ENCODE measurements around the gene CYP24A1. TPM values are rescaled to one million over a fixed set of nuclear protein-coding genes. Genes with fewer than 3 reads are reported as not detected.

Gene CYP24A1
- total RNA-seq, 2 donors from 2014 or later: 0.13 TPM; not detected in 1

DNA sequence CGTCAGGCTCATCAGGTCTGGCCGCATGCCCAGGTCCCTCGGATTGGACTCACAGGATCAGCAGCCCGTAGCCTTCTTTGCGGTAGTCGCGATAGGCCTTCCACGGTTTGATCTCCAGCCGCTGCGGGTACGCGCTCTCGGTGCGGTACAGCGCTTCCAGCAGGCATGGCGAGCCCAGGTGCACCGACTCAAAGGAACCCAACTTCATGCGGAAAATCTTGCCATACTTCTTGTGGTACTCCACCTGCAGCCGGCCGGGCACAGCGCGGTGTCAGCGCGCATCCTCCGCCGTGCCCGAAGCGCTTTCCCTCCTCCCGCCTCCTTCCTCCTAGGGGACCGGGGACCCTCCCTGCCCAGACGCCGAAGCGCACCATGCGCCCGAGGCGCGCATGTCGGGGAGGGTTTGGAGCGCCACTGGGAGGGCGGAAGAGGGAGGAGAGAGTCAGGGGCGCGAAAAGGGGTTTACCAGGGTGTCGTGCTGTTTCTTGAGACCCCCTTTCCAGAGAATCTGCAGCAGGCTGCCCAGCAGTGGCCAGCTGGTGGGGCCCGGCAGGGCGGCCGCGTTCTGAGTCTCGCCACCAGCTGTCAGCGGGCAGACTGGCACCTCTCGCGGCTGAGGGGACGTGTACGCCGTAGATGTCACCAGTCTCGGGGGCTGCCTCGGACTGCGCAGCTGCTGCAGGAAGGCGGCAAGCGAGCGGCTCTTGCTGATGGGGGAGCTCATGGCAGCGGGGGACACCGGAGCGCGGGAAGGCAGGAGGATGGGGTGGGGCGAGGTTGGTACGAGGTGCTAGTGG, 732 bp downstream of the CYP24A1 start:
- Mint-ChIP-seq H3K4me1 (peaks cover 17% of the 10 kb centered on the region), H3K27ac (no peak overlapping the region), H3K36me3 (ENCODE audit: low read depth) (no peaks in the 10 kb centered on the region), H3K9me3 (no peaks in the 10 kb centered on the region), H3K27me3 (ENCODE audit: insufficient read depth) (peaks cover 80% of the 10 kb centered on the region), H3K4me3 (peak overlapping the region; percentile 55)
- Histone ChIP-seq H3K27me3 (ENCODE audit: control insufficient read depth, insufficient read depth, low read length, poor library complexity, severe bottlenecking) (peaks cover 80% of the 10 kb centered on the region), H3K9me3 (ENCODE audit: control insufficient read depth, low read length) (no peaks in the 10 kb centered on the region), H3K4me3 (ENCODE audit: low read length) (peak overlapping the region; percentile 74), H3K4me1 (ENCODE audit: control insufficient read depth, insufficient read depth, low read length) (peaks cover 3% of the 10 kb centered on the region), H3K27ac (ENCODE audit: low read depth, low read length) (no peak overlapping the region), H3K36me3 (ENCODE audit: control insufficient read depth, insufficient read depth, low read length) (no peaks in the 10 kb centered on the region), H3K9ac (ENCODE audit: extremely low read depth, low read length, poor library complexity, severe bottlenecking) (no peak overlapping the region)
- peak; percentile 82 for DNase-seq
- no peak for TF ChIP-seq CTCF (conservative IDR thresholded peaks at IDR 0.05)
- 2 to 4% methylated on average over 31 to 66 of the region's 66 CpGs for WGBS, 2 experiments (ENCODE audit: insufficient coverage in 1 of 2, insufficient read length in 1 of 2)

DNA sequence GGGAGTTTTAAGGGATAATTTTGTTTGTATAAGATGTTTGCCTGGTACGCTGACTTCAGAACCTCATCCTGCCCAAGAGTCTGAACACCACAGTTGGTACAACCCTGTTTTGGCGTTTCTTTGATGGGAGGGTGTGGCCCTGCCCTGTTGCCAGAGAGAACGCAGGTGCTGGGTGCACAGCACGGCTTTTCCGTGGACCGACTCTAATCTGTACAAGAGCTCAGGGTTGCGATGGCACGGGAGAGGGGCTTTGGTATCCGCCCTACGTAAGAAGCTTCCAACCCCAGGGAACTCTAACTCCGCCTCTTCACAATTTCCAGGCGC, 1.3 kb downstream of the CYP24A1 start:
- Histone ChIP-seq H3K27ac (ENCODE audit: low read depth, low read length) (no peak overlapping the region), H3K9me3 (ENCODE audit: control insufficient read depth, low read length) (no peaks in the 10 kb centered on the region), H3K4me1 (ENCODE audit: control insufficient read depth, insufficient read depth, low read length) (peaks cover 3% of the 10 kb centered on the region), H3K36me3 (ENCODE audit: control insufficient read depth, insufficient read depth, low read length) (no peaks in the 10 kb centered on the region), H3K4me3 (ENCODE audit: low read length) (peak overlapping the region; percentile 74), H3K27me3 (ENCODE audit: control insufficient read depth, insufficient read depth, low read length, poor library complexity, severe bottlenecking) (peaks cover 80% of the 10 kb centered on the region), H3K9ac (ENCODE audit: extremely low read depth, low read length, poor library complexity, severe bottlenecking) (no peak overlapping the region)
- Mint-ChIP-seq H3K36me3 (ENCODE audit: low read depth) (no peaks in the 10 kb centered on the region), H3K4me1 (peaks cover 17% of the 10 kb centered on the region), H3K27ac (no peak overlapping the region), H3K4me3 (peak overlapping the region; percentile 55), H3K27me3 (ENCODE audit: insufficient read depth) (peaks cover 81% of the 10 kb centered on the region), H3K9me3 (no peaks in the 10 kb centered on the region)
- 34 to 40% methylated on average over 2 to 12 of the region's 12 CpGs for WGBS, 2 experiments (ENCODE audit: insufficient coverage in 1 of 2, insufficient read length in 1 of 2)
- DNase-seq: no peak
- TF ChIP-seq CTCF (conservative IDR thresholded peaks at IDR 0.05): no peak

DNA sequence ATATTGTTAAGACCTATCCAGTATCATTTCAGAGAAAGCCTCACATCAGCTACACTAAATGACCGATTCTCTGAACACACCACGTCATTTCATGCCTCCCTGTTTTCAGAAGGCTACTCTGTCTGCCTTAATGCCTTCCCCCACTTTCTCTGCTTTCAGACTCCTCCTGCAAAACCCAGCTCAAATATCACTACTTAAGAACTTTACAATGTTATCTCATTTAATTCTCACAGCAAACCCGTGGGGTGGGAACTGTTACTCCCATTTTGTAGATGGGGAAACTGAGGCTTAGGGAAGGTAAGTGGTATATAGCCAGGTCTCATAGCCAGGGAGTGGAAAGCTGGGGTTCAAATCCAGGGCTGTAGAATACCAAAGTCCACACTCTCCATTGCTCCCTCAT, 2.8 kb downstream of the CYP24A1 start:
- no peak overlapping the region for H3K4me3 Mint-ChIP-seq
- peaks cover 17% of the 10 kb centered on the region for H3K4me1 Mint-ChIP-seq
- Histone ChIP-seq H3K27ac (ENCODE audit: low read depth, low read length) (no peak overlapping the region), H3K27me3 (ENCODE audit: control insufficient read depth, insufficient read depth, low read length, poor library complexity, severe bottlenecking) (peaks cover 69% of the 10 kb centered on the region), H3K4me3 (ENCODE audit: low read length) (no peak overlapping the region), H3K4me1 (ENCODE audit: control insufficient read depth, insufficient read depth, low read length) (peaks cover 3% of the 10 kb centered on the region), H3K9me3 (ENCODE audit: control insufficient read depth, low read length) (no peaks in the 10 kb centered on the region), H3K36me3 (ENCODE audit: control insufficient read depth, insufficient read depth, low read length) (no peaks in the 10 kb centered on the region), H3K9ac (ENCODE audit: extremely low read depth, low read length, poor library complexity, severe bottlenecking) (no peak overlapping the region)
- no peak for TF ChIP-seq CTCF (conservative IDR thresholded peaks at IDR 0.05)
- no peak for DNase-seq
- 88 to 96% methylated on average over 2 to 3 of the region's 3 CpGs for WGBS, 2 experiments (ENCODE audit: insufficient coverage in 1 of 2, insufficient read length in 1 of 2)
- no peaks in the 10 kb centered on the region for H3K9me3 Mint-ChIP-seq
- peaks cover 74% of the 10 kb centered on the region for H3K27me3 Mint-ChIP-seq (ENCODE audit: insufficient read depth)
- H3K36me3 Mint-ChIP-seq (ENCODE audit: low read depth): no peaks in the 10 kb centered on the region
- no peak overlapping the region for H3K27ac Mint-ChIP-seq
